ENCODE data around the gene ST7.
A peak's percentile ranks its signal among the peaks of the same experiment; 100 is the strongest.

GRCh38 chr7:117062300-117062699, 109.0 kb downstream of the ST7 start:
- 0 out of 2 replicates have a peak, but pooled peaks have one; percentile 4 for TF ChIP-seq ISL1 (CRISPR knock-in tag; IDR thresholded peaks at IDR 0.05)
- TF ChIP-seq SNAI2 (CRISPR knock-in tag; IDR thresholded peaks at IDR 0.05) = no peak

Data from SK-N-SH treated with all-trans-retinoic acid at 6 μM for 48 hours (cell line).